Measurements from ENCODE around the gene CREBBP.

Gene CREBBP

GRCh38 chr16:3761375-3762106, 119.0 kb downstream of the CREBBP start:
- Mint-ChIP-seq H3K4me3 (no peak overlapping the region), H3K9me3 (no peaks in the 10 kb centered on the region), H3K4me1 (no peaks in the 10 kb centered on the region), H3K27me3 (ENCODE audit: low read depth) (no peaks in the 10 kb centered on the region), H3K27ac (no peak overlapping the region), H3K36me3 (ENCODE audit: low read depth) (peaks cover 67% of the 10 kb centered on the region)
- no peak for TF ChIP-seq CTCF (IDR thresholded peaks at IDR 0.05; ENCODE audit: unreplicated experiment in 3 of 3)

GRCh38 chr16:3760518-3760917, 120.0 kb downstream of the CREBBP start:
- no peaks in the 10 kb centered on the region for H3K9me3 Mint-ChIP-seq
- H3K27ac Mint-ChIP-seq = no peak overlapping the region
- H3K4me1 Mint-ChIP-seq = no peaks in the 10 kb centered on the region

GRCh38 chr16:3759736-3760135, 120.8 kb downstream of the CREBBP start:
- Mint-ChIP-seq H3K4me1 (no peaks in the 10 kb centered on the region), H3K9me3 (no peaks in the 10 kb centered on the region), H3K27me3 (ENCODE audit: low read depth) (no peaks in the 10 kb centered on the region), H3K27ac (no peak overlapping the region), H3K4me3 (no peak overlapping the region), H3K36me3 (ENCODE audit: low read depth) (peaks cover 64% of the 10 kb centered on the region)
- no peak for TF ChIP-seq CTCF (IDR thresholded peaks at IDR 0.05; ENCODE audit: unreplicated experiment in 3 of 3)

More at GRCh38 chr16:3760518-3760917, 120.0 kb downstream of the CREBBP start:
- no peak for TF ChIP-seq CTCF (IDR thresholded peaks at IDR 0.05; ENCODE audit: unreplicated experiment in 3 of 3)
- H3K27me3 Mint-ChIP-seq (ENCODE audit: low read depth) = no peaks in the 10 kb centered on the region
- H3K4me3 Mint-ChIP-seq = no peak overlapping the region
- H3K36me3 Mint-ChIP-seq (ENCODE audit: low read depth) = peaks cover 66% of the 10 kb centered on the region

GRCh38 chr16:3756113-3756512, 124.4 kb downstream of the CREBBP start:
- Mint-ChIP-seq H3K9me3 (no peaks in the 10 kb centered on the region), H3K4me3 (no peak overlapping the region), H3K36me3 (ENCODE audit: low read depth) (peaks cover 72% of the 10 kb centered on the region), H3K27ac (no peak overlapping the region), H3K4me1 (peaks cover 7% of the 10 kb centered on the region), H3K27me3 (ENCODE audit: low read depth) (no peaks in the 10 kb centered on the region)
- no peak for TF ChIP-seq CTCF (IDR thresholded peaks at IDR 0.05; ENCODE audit: unreplicated experiment in 3 of 3)

GRCh38 chr16:3755249-3755648, 125.3 kb downstream of the CREBBP start:
- Mint-ChIP-seq H3K36me3 (ENCODE audit: low read depth) (peaks cover 77% of the 10 kb centered on the region), H3K27ac (no peak overlapping the region), H3K4me3 (no peak overlapping the region), H3K9me3 (no peaks in the 10 kb centered on the region), H3K4me1 (peaks cover 7% of the 10 kb centered on the region), H3K27me3 (ENCODE audit: low read depth) (no peaks in the 10 kb centered on the region)
- no peak for TF ChIP-seq CTCF (IDR thresholded peaks at IDR 0.05; ENCODE audit: unreplicated experiment in 3 of 3)

GRCh38 chr16:3754772-3755171, 125.7 kb downstream of the CREBBP start:
- Mint-ChIP-seq H3K36me3 (ENCODE audit: low read depth) (peaks cover 81% of the 10 kb centered on the region), H3K9me3 (no peaks in the 10 kb centered on the region), H3K27ac (no peak overlapping the region), H3K4me3 (no peak overlapping the region), H3K4me1 (peaks cover 7% of the 10 kb centered on the region), H3K27me3 (ENCODE audit: low read depth) (no peaks in the 10 kb centered on the region)
- TF ChIP-seq CTCF (IDR thresholded peaks at IDR 0.05; ENCODE audit: unreplicated experiment in 3 of 3) = no peak
